Measurements from ENCODE around the gene MAPRE2.

MAPRE2 gene

GRCh38 chr18:35038029-35038428, 3.2 kb upstream of the MAPRE2 start:
- no peak for DNase-seq (ENCODE audit: low read depth, low spot score)

GRCh38 chr18:35038881-35039491, 2.2 kb upstream of the MAPRE2 start:
- no peak for DNase-seq (ENCODE audit: low read depth, low spot score)

GRCh38 chr18:35040638-35040987, 600 bp upstream of the MAPRE2 start:
- no peak for DNase-seq (ENCODE audit: low read depth, low spot score)

GRCh38 chr18:35041815-35042387, 688 bp downstream of the MAPRE2 start:
- DNase-seq (ENCODE audit: low read depth, low spot score), result no peak

- no peak for DNase-seq (ENCODE audit: low read depth, low spot score)
Measured at GRCh38 chr18:35042389-35043071, 1.3 kb downstream of the MAPRE2 start.

- no peak for DNase-seq (ENCODE audit: low read depth, low spot score)
Measured at GRCh38 chr18:35043207-35043606, 2.0 kb downstream of the MAPRE2 start.

- DNase-seq (ENCODE audit: low read depth, low spot score), result no peak
Measured at GRCh38 chr18:35045121-35045520, 3.9 kb downstream of the MAPRE2 start.

- no peak for DNase-seq (ENCODE audit: low read depth, low spot score)
Measured at GRCh38 chr18:35045806-35046205, 4.6 kb downstream of the MAPRE2 start.

- no peak for DNase-seq (ENCODE audit: low read depth, low spot score)
Measured at GRCh38 chr18:35047697-35048292, 6.6 kb downstream of the MAPRE2 start.

GRCh38 chr18:35049111-35050027, 8.2 kb downstream of the MAPRE2 start:
- DNase-seq (ENCODE audit: low read depth, low spot score), result no peak

- no peak for DNase-seq (ENCODE audit: low read depth, low spot score)
Measured at GRCh38 chr18:35050028-35050546, 8.9 kb downstream of the MAPRE2 start.

GRCh38 chr18:35050705-35051195, 9.5 kb downstream of the MAPRE2 start:
- no peak for DNase-seq (ENCODE audit: low read depth, low spot score)

- DNase-seq (ENCODE audit: low read depth, low spot score), result no peak
Measured at GRCh38 chr18:35051641-35052377, 10.6 kb downstream of the MAPRE2 start.

GRCh38 chr18:35054401-35054800, 13.2 kb downstream of the MAPRE2 start:
- no peak for DNase-seq (ENCODE audit: low read depth, low spot score)

- DNase-seq (ENCODE audit: low read depth, low spot score), result no peak
Measured at GRCh38 chr18:35055105-35055504, 13.9 kb downstream of the MAPRE2 start.

- DNase-seq (ENCODE audit: low read depth, low spot score), result no peak
Measured at GRCh38 chr18:35055726-35056125, 14.5 kb downstream of the MAPRE2 start.

GRCh38 chr18:35059280-35059927, 18.2 kb downstream of the MAPRE2 start:
- DNase-seq (ENCODE audit: low read depth, low spot score), result no peak

GRCh38 chr18:35060122-35060815, 19.1 kb downstream of the MAPRE2 start:
- no peak for DNase-seq (ENCODE audit: low read depth, low spot score)

GRCh38 chr18:35061336-35061735, 20.1 kb downstream of the MAPRE2 start:
- no peak for DNase-seq (ENCODE audit: low read depth, low spot score)

GRCh38 chr18:35061804-35062203, 20.6 kb downstream of the MAPRE2 start:
- DNase-seq (ENCODE audit: low read depth, low spot score), result no peak
